GM20431 (cell line): ENCODE measurements around the gene MSH2.

ENCODE experiments used
- in situ Hi-C: fragments of 300-500 bp; cut with MseI, MboI; formaldehyde crosslinking; loops from one replicate; pipeline ENCODE4 v1.15.0; 2020; ENCODE audit warnings: low sequenced_read_pairs; ENCODE audit not compliant: unreplicated experiment

MSH2 gene

DNA sequence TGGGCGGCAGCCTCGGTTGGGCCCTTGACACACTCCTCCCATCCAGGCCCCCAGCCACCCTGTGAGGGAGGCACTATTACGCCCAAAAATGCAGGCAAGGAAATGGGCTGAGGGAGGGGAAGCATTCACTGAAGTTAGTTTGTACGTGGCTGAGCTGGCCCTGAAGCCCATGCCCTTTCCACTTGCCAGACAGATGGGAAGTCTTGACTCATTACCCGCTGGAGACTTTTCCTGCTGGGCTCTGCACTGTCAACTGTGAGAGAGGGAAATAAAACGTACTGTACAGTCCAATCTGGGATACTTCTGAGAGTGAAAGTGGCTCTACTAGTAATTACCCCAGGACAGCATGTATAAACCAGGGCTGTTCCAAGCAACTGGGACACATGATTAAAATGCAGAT, 125.9 kb downstream of the MSH2 start:
- in situ Hi-C loops, result no loop called here

GRCh38 chr2:47530105-47530760, 127.3 kb downstream of the MSH2 start:
- in situ Hi-C loops, result no loop called here

DNA sequence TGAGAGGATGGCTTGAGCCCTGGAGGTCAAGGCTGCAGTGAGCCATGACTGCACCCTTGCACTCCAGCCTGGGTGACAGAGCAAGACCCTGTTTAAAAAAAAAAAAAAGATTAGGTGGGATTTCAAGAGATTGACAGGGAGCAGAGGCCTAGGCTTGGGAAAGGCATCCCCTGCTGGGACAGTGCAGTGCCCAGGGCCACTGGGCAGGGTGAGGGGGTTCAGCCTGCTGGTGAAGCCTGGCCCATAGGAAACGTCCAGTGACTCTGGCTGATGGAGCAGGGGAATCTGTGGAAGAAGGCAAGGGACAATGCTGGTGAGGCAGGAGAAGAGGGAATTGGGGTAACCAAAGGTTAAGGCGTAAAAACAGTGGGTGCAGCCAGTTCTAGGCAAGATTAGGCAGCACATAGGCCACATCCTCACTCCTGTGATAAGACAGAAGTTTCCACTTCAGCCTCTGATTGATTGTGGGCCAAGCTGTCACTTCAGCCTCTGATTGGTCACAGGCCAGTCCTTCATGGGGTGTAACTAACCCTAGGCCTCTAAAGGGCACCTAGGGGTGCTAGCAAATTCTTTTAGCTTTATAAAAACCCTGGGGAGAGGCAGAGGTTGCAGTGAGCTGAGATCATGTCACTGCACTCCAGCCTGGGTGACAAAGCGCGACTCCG, 128.6 kb downstream of the MSH2 start:
- in situ Hi-C loops, result no loop called here
